Choroid plexus epithelial cell (primary cell): Measurements from ENCODE around the gene ARID1A.
A peak's percentile ranks its signal among the peaks of the same experiment; 100 is the strongest.

Experiments
- DNase-seq: peaks from one replicate; pipeline ENCODE4 v3.0.0-alpha.2; 2010; ENCODE audit warnings: low read depth
- H3K4me3 ChIP-seq: 2 replicates; pipeline ENCODE4 v1.5.1; 2011; ENCODE audit warnings: low read depth, mild to moderate bottlenecking, control low read depth, low read length, moderate library complexity
- CTCF ChIP-seq: conservative IDR thresholded peaks from 2 replicates; pipeline ENCODE4 v1.5.1; 2011; ENCODE audit warnings: low read depth, mild to moderate bottlenecking, control low read depth, inconsistent platforms, low read length, moderate library complexity

Gene ARID1A

GRCh38 chr1:26693599-26694572, 1.9 kb upstream of the ARID1A start:
- TF ChIP-seq CTCF = no peak
- no peak for DNase-seq
- peak overlapping the region; percentile 59 for H3K4me3 ChIP-seq

GRCh38 chr1:26694638-26695355, 1.0 kb upstream of the ARID1A start:
- no peak for TF ChIP-seq CTCF
- H3K4me3 ChIP-seq = peak overlapping the region; percentile 78
- DNase-seq = no peak

- DNase-seq = no peak
- no peak for TF ChIP-seq CTCF
- peak overlapping the region; percentile 78 for H3K4me3 ChIP-seq
Observed at GRCh38 chr1:26696119-26696653, 371 bp downstream of the ARID1A start.

- peak overlapping the region; percentile 78 for H3K4me3 ChIP-seq
- no peak for DNase-seq
- TF ChIP-seq CTCF = no peak
Observed at GRCh38 chr1:26696654-26697430, 1.0 kb downstream of the ARID1A start.

- DNase-seq = no peak
- no peak for TF ChIP-seq CTCF
- peak overlapping the region; percentile 78 for H3K4me3 ChIP-seq
Observed at GRCh38 chr1:26697431-26697977, 1.7 kb downstream of the ARID1A start.
